Measurements from ENCODE around the gene MYBL2.
A peak's percentile ranks its signal among the peaks of the same experiment; 100 is the strongest.
"Not testable (repeated sequence)": the region's sequence is repeated elsewhere in the genome, so short reads cannot be mapped to it uniquely, and the experiment has no call there.

The MYBL2 gene

GRCh38 chr20:43752051-43752360 lies 85.1 kb downstream of the MYBL2 start:
- DNase-seq (ENCODE audit: low read depth), result no peak

DNA sequence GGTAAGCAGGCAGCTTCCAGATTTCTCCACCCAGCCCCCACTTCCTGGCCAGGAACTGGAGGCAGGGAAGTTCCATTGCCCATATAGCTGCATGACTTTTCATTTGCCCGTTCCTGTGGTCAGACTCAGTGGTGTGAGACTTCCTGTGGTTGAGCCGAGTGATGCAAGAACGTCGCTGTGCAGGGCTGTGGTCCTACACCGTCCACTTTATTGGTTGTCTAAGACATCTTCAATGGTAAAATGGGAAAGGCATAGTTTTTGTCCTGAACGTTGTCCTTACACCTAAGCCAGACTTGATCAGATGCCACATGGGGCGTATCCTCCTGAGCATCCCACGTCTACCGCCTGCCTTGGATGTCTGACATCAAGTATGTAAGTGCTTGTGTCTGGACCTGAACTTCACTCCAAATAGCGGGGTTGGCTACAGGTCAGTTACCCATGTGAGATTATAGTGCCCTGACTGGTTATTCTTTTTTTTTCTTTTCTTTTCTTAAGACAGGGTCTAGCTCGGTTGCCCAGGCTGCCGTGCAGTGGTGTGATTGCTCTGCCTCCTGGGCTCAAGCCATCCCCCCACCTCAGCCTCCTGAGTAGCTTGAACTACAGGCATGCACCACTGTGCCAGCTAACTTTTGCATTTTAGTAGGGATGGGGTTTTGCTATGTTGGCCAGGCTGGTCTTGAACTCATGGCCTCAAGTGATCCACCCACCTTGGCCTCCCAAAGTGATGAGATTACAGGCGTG lies 85.8 kb downstream of the MYBL2 start:
- DNase-seq (ENCODE audit: low read depth), result peak; percentile 75

DNA sequence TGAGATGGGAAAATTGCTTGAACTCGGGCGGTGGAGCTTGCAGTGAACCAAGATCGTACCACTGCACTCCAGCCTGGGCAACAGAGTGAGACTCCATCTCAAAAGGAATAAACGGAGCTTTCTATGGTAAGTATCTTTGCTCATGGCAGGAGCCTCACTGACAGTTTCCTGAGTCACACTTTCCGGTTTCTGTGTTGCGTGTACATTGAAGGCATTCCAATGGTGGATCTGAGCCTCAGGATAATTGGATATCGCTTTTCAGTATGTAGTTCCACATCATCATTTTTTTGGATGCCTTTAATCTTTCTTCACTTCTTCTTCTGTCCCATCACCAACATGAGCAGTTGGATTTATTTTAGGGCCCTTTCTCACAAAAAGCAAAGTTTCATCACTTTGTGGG lies 88.5 kb downstream of the MYBL2 start:
- DNase-seq (ENCODE audit: low read depth), result peak; percentile 29

DNA sequence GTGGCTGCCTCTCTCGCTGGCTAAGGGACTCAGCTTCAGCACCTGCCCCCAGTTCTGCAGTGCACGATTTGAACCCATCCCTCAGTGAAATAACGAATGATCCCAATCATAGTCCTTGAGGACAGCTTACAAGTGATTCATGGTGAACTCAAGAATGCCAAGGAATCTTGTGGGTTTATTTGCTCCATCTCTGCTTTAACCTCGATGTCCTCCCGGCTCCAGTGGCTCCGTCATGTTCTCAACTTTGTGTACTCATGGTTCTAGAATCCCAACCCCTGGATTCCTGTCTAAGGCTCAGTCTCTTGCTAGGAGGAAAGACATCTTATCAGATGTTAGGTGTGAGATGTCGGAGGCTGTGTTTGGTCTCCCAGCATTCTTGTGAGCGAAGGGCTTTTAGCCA lies 88.9 kb downstream of the MYBL2 start:
- peak; percentile 19 for DNase-seq (ENCODE audit: low read depth)

GRCh38 chr20:43757888-43758287 lies 91.0 kb downstream of the MYBL2 start:
- DNase-seq (ENCODE audit: low read depth), result not testable (repeated sequence)

DNA sequence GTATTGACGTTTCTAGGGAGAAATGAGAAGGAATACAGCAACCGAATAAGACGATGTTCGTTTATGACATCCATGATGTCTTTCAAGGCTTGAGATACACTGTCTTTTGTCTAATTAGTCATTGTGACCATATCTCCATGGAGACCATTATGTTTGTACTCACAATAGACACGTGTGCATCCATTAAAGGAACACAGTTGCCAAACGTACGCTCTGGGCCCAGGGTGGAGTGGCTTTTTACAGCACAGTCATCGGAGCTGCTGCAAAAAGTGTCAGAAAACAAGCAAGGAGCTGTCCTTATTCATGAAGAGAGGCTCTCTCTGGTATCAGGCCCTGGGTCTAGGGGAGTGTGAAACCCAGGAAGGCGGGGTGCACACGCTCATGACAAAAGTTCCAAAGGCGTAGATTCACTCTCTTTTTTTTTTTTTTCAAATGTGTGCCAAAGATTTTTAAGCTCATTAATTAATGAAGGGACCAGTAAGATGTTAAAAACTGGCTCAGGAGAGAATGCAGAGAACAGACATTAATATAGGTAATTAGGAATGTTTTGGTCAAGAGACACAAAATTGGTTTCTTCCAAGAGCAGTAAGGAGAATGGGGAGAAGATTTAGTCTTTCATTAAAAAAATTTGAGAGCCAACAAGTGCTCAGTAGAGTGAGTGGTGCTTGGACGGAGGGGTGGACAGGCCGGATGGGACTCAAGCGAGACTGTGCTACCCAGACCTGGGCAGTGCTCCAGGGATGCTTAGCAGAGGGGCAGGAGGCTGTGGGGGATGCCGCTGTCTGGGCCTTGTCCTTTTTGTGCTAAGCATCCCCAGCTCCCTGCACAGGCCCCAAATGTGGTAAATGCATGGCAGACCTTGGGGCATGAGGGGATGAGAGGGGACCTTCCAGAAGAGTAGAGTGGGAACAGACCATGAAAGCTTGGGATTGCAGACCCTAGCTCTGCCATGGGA lies 94.7 kb downstream of the MYBL2 start:
- DNase-seq (ENCODE audit: low read depth), result no peak

- DNase-seq (ENCODE audit: low read depth), result no peak
Observed at GRCh38 chr20:43762911-43763310, 96.0 kb downstream of the MYBL2 start.

- no peak for DNase-seq (ENCODE audit: low read depth)
Observed at GRCh38 chr20:43765916-43766315, 99.0 kb downstream of the MYBL2 start.
